Measurements from ENCODE around the gene RALGPS2.
A peak's percentile ranks its signal among the peaks of the same experiment; 100 is the strongest.
"Not testable (repeated sequence)": the region's sequence is repeated elsewhere in the genome, so short reads cannot be mapped to it uniquely, and the experiment has no call there.

RALGPS2 gene

DNA sequence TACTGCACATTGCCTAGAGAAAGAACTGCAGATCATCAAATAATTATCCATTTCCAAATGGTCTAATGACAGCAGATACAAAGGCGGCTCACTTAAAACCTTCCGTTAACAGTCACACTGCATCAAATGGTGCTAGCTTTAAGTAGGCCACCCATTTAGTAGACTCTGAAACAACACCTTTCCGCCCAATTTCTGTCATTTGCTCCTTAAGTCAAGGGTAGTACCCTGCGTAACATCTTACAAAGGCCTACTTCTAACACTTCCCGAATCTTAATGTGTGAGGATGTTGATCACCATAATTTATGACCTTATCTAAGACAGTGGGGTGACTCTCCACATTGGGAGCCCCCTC, 692 bp upstream of the RALGPS2 start:
- DNase-seq (ENCODE audit: low read depth): no peak

DNA sequence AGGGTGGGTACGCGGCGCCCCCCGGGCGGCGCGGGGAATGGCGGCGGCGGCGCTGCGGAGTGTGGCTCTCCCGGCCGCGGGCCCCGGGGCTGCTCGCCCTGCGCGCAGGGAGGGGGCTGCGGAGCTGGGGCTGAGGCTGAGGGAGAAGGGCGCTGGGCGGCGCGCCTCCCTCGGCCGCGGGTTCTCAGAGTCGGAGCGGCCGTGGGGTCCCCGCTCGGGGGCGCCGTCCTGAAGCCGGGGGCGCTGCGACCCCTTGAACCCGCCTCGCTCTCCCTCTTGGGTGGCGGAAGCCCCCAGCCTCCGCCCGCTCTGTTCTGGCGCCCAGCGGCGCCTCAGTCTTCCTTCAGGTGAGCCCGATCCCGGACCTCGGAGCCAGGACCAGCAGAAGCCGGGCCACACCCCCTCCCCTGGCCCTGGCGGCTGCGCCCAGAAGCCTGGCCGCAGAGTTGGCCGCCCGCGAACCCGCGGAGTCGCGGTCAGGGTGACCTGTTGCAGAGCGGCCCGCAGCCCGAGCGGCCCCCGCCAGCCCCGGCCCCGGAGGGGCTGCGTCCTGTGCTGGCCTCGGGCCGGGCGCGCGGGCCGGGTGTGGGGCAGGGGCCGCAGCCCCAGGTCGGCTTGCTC, 532 bp downstream of the RALGPS2 start:
- no peak for DNase-seq (ENCODE audit: low read depth)

DNA sequence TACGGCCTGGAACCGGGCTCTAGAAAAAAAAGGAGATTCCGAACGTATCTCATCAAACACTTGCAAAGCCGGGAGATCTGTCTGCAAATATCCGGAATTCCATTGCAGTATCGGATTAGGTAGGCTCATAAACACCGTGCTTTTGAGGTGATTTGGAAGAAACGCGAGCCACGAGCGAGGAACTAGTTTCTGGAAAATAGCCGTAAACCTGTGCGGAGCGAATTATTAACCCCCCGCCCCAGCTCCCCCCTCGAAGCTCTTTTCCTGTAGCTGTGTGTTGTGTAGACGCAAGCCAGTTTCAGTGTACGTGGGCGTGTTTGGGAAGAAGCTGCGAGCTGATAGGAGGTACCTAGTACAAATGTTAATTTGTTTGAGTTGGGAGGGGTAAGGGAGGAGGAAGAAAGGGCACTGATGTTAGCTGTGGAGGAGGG, 1.1 kb downstream of the RALGPS2 start:
- peak; percentile 74 for DNase-seq (ENCODE audit: low read depth)

DNA sequence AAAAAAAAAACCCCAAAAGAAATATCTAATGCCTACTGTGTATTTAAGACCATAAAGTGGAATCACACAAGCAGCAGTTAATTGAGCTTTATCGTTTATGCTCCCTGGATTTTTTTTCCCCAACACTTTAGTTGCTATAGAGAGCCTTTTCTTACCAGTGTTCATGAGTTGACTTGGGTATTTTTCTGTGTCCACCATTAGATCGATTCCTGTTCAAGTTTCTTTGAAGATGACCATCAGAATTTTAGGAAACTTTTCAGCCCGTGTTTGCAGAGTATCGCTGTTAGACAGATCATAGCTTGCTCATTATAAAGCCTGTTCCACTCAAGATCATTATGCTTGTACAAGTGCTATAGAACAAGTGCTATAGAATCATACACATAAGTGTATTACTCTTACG, 1.5 kb downstream of the RALGPS2 start:
- no peak for DNase-seq (ENCODE audit: low read depth)

DNA sequence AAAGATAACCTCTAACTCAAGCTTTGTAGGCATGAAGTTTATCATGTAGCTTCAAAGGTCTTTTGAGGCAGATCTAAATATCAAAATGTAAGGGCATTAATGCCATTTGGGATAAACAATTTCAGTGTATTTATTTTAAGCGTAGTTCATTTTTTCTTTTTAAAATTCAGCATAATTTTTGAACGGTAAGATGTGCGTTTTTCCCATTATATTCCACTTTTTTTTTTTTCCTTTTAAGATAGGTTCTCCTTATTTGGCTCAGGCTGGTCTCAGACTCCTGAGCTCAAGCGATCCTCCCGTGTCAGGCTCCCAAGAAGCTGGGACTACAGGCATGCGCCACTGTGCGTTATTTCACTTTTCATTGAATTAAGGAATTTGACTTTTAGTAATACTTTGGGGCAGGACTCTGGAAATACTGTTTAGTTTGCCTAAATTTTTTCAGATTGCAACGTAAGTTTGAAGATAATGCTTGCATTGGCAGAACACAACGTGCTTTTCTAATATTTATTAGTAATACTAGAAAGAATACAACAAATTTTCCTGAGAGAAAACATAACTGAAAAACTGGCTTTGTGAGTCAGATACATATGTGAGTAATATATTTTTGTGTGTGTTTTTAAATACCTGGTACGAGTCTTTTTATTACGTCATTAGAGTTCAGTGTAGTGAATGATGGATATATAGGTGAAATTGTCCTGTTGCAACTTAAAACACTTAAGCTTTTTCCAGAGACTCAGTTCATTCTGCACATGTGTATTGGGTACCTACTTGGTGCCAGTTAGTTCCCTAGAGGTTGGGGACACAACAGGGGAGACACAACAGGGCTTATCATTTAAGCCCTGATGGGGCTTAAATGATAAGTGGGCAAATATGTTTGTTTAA, 2.2 kb downstream of the RALGPS2 start:
- no peak for DNase-seq (ENCODE audit: low read depth)

DNA sequence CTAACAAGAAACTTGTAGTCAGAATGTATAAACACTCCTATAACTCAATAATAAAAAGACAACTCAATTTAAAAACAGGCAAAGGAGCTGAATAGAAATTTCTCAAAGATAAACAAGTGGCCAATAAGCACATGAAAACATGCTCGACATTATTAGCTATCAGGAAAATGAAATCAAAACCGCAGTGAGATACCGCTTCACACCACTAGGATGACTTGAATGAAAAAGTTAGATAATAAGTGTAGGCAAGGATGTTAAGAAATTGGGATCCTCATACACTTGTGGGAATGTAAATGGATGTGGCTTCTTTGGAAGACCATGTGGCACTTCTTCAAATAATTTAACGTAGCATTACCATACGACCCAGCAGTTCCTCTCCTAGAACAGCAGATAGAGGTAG, 8.9 kb downstream of the RALGPS2 start:
- DNase-seq (ENCODE audit: low read depth): no peak

DNA sequence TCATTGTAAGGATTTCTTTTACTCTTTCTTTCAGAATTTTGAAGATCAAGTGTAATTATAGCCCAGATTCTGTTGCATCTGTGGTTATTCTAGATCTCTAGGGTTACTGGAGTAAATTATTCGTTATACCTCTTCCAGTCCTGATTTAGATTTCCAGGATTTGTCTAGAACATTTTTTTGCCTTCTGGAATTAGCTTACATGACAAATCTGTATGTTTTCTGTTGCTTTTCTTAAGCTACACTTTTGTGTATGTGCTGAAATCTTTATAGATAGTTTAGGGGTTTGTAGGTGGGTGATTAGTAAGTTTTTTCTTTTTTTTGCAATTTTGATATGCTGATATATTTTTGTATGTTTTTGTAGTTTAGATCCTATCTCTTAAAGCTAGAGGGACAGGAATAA, 13.7 kb downstream of the RALGPS2 start:
- no peak for DNase-seq (ENCODE audit: low read depth)

DNA sequence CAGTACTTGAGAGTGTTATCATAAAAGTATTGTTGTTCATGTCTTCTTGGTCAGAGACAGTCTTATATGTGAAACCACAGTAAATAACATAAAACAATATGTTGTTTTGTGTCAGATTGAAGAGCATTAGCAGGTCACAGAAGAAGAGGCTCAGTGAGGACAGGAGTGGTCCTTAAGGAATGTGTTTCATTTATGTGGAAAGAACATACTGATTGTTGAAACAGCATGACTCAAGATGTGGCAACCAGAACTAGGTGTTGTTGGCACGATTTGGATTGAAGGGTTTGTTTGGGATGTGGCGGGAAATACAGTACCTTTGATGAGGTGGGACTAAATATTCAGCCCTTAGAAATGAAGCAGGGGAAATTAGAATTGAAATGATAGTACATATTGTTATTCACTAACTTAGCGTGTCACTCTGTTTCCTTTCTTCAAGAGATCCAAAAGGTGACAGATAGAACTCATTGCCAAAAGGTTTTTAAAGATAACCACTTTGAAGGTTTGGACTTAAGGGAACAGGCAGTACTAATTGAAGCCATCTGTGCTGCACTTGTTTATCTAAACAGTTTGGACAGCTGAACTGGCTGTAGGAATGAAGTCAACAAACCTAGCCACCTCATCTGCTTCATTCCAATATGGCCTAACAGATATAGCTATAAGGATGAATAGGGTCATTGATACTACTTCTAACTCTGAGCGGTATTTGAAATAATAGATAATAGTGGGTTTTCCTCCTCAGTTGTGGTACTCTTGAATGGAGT, 14.4 kb downstream of the RALGPS2 start:
- no peak for DNase-seq (ENCODE audit: low read depth)

DNA sequence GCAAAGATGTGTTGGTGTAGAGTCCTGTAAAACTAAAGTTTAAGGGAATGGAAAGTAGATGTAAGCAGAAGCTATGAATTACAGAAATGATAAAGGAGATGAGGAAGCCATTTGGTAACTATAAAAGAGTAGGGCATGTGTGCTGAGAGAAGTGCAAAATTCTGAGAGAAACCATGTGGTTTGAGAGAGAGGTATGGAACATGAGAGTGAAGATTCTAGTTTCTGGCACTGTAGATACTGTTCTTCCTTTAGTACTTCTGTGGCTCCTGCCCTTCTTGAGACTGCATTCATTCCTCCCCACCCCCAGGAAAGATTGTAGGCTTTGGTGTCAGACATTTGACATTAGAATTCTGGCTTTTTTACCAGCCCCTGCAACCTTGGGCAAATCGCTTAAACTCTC, 15.4 kb downstream of the RALGPS2 start:
- no peak for DNase-seq (ENCODE audit: low read depth)

DNA sequence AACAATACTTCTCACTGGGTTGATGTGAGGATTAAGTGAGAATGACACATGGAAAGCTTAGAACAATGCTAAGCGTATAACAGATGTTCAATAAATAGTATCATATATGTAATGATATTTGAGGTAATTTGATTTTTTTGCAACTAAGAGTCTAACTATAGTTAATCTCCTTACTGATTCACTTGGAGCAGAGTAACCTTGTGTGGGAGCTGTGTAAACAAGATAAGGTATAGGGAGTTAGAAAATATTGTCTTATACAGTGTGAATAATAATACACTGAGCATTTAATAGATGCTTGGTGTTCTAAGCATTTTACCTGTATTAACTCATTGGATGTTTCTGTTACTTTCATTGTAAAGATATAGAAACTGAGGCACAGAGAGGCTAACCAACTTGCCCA, 15.9 kb downstream of the RALGPS2 start:
- no peak for DNase-seq (ENCODE audit: low read depth)

DNA sequence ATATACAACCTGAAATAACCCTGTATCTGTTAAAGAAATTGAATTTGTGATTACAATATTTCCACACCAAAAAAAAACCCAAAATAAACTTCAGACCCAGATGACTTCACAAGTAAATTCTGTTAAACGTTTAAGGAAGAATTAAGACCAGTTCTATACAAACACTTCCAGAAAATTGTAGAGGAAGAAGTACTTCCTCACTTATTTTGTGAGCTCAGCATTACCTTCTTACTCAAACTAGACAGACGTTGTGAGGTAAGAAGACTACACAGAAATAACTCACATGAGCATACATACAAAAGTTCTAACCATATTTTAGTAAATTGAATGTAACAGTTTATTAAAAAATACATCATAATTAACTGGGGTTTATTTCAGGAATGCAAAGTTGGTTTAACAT, 18.8 kb downstream of the RALGPS2 start:
- DNase-seq (ENCODE audit: low read depth): no peak

DNA sequence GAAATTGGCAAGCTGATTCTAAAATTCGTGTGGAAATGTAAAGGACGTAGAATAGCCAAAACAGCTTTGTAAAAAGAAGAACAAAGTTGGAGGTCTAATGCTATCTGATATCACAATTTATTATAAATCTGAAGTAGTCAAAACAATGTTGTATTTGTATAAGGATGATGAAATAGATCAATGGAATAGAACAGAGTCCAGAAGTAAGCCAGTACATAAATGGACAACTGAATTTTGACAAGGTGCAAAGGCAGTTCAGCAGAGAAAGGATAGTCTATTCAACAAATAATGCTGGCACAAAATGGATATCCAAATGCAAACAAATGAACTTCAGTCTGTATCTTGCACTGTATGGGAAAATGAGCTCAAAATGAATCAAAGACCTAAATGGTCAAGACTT, 20.2 kb downstream of the RALGPS2 start:
- DNase-seq (ENCODE audit: low read depth): no peak

DNA sequence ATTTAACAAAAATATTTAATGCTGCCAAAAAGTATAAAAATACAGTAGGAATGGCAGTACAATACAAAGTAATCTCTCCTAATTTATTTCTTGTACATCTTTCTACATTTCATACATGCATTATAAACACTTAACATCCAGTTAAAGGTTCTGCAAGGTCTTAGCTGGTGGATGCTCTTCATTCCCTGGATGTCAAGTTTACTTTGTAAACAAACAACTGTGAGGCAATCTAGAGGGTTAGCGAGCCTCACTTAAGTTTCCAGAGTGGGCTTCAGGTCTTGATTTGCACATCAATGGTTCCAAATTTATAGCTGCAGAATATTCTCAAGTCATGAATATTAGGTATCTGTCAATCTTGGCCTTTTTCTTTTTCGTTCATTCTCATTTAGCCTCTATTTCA, 21.3 kb downstream of the RALGPS2 start:
- no peak for DNase-seq (ENCODE audit: low read depth)

DNA sequence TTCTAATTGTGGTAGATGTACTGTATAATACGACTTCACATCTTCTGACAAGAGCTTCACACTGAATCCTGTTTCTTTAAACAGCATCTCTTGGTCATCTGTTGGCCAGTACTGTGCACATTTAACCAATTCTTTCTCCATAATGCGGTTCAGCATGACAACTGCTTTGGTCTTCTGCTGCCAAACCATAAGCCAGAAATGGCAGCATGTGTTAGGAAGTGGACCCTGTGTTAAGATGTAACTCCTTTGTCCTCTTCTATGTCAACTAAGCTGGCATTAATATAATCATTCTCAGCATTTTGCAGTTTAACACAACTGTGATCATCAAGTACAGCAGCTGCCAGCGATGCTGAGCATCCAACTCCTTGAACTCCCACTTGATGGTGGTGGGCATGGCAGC, 22.3 kb downstream of the RALGPS2 start:
- DNase-seq (ENCODE audit: low read depth): not testable (repeated sequence)

DNA sequence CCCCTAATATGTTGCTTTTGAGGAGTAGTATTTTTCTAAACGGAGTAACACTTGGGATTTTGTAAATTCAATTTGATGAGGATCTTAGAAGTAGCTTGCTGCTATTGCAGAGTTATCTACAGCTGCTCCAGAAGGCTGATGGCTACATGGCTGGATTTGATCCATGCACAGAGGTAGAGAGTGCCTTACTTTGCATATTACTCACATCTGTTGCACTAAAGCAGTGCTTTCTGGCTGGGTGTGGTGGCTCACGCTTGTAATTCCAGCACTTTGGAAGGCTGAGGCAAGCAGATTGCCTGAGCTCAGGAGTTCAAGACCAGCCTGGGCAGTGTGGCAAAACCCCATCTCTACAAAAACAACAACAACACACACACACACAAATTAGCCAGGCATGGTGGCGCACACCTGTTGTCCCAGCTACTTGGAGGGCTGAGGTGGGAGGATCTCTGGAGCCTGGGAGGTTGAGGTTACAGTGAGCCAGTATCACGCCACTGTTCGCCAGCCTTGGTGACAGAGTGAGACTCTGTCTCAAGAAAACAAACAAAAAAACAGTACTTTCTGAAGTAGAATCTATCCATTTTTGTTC, 24.6 kb downstream of the RALGPS2 start:
- no peak for DNase-seq (ENCODE audit: low read depth)

DNA sequence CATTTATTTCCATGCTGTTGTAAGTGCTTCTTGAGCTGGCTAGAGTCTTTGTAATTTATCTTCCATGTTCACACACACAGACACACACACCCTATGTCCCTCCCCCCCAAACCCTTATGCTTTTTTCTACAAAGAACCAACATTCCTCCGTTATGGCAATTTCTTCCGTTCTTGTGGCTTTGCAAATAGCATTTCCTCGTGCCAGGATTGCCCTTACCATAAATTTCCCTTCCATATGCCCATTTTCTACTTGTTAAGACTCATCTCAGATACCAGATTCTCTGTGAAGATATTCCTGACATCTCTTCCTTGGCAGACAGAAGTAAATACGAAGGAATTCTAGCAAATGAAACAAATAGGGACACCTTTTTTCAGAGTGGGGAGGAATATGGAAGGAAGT, 26.0 kb downstream of the RALGPS2 start:
- no peak for DNase-seq (ENCODE audit: low read depth)

DNA sequence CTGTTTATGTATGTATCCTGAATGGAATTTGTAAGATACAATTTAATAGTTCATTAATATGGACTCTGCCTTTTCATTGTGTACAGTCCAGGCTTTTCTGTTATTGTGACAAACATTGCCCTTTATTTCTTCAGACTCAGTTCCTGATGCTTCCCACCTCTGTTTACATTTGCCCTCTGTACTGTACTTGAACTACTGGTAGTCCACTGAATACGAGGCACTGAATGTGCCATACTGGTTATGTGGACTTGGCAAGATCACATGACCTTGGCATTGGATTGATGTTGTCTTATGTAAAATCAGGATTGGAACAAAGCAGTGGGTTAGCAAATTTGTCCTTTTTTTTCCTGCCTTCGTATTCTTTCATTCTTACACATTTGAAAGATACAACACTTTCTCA, 27.8 kb downstream of the RALGPS2 start:
- no peak for DNase-seq (ENCODE audit: low read depth)

DNA sequence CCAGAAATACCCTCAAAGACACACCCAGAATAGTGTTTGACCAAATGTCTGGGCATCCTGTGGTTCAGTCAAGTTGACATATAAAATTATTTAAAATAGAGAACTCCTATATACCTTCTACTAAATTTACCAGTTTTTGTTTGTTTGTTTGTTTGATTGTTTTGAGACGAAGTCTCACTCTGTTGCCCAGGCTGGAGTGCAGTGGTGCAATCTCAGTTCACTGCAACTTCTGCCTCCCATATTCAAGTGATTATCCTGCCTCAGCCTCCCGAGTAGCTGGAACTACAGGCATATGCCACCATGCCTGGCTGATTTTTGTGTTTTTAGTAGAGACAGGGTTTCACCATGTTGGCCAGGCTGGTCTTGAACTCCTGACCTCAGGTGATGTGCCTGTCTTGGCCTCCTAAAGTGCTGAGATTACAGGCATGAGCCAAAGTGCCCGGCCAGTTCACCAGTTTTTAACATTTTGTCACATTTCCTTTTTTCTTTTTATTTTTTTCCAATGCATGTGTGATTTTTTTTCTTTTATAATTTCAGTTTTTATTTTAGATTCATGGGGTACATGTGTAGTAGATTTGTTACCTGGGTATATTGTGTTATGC, 29.7 kb downstream of the RALGPS2 start:
- not testable (repeated sequence) for DNase-seq (ENCODE audit: low read depth)

DNA sequence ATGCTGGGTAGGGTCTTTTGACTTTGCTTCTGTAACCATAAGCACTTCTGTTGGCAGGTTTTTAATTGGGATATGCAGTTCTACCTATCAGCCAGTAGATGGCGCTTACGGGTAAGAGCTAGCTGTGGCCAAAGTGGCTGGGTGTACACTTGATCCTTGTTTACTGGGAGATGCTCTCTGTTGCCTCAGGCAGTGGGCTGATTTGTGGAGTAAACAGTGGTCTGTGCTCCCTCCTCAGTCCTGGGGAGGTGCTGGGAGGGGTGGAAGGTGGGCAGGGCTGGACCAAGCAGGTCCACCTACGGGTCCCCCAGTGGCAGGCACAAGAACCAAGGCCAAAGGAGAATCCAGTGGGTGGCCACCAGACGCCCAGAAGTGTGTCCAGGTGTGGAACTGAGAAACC, 43.4 kb downstream of the RALGPS2 start:
- peak; percentile 26 for DNase-seq (ENCODE audit: low read depth)

DNA sequence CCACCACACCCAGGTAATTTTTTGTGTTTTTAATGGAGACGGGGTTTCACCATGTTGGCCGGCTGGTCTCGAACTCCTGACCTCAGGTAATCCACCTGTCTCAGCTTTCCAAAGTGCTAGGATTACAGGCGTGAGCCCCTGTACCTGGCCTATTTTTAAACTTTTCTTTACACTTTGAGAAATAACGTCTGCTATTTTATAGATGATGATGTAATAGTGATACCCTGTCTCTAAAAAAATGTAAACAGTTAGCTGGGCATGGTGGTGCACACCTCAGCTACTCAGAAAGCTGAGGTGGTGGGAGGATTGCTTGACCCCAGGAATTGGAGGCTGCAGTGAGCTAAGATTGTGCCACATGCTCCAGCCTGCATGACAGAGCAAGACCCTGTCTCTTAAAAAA, 47.9 kb downstream of the RALGPS2 start:
- no peak for DNase-seq (ENCODE audit: low read depth)

DNA sequence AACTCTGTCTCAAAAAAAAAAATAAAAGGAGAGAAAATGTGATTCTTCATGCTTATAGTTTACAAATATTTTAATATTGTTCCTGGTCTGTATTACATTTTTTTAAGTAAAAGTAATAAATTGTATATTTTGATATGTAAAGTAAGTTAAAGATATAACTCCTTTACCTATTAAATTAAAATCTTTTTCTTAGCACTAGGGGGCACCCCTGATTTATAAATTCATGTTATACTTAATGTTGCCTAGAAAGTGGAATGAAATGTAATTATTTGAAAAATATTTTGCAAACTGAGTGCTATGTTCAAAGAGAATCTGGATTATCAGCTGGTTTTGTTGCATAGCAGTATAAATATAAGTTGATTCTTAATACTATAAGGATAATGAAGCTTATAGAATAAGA, 49.2 kb downstream of the RALGPS2 start:
- peak; percentile 35 for DNase-seq (ENCODE audit: low read depth)

DNA sequence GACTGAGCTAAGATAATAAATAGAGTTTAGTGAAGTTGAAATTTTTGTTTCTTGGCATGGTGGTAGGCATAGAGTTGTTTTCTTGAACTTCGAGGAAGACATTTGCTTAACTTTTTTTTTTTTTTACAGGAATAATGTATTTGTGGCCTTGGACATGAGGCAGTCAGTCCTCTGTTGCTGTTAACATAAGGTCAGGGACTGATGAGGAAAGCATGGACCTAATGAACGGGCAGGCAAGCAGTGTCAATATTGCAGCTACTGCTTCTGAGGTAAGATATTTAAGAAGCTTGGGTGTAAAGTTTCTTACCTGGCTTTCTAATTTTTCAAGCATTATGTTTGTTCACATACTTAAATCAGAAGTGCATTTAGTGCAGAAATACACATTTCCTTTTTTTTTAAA, 51.5 kb downstream of the RALGPS2 start:
- no peak for DNase-seq (ENCODE audit: low read depth)

Data from fibroblast of the conjunctiva (primary cell).